Left ventricle myocardium inferior (tissue), 1 donor: ENCODE measurements around the gene EVL. TPM values are rescaled to one million over a fixed set of nuclear protein-coding genes. Genes with fewer than 3 reads are reported as not detected.

Experiments used
- DNase-seq: peaks from one replicate; pipeline ENCODE4 v3.0.0-alpha.2; 2020
- H3K27ac ChIP-seq: fragments of 200-600 bp; replicated peaks from 2 replicates; pipeline ENCODE4 v1.8.0; 2021
- H3K27me3 ChIP-seq: fragments of 200-600 bp; 2 replicates; pipeline ENCODE4 v1.8.0; 2021; ENCODE audit warnings: low read depth
- H3K36me3 ChIP-seq: fragments of 200-600 bp; 2 replicates; pipeline ENCODE4 v1.8.0; 2021
- H3K4me1 ChIP-seq: fragments of 200-600 bp; 2 replicates; pipeline ENCODE4 v1.8.0; 2021
- H3K4me3 ChIP-seq: fragments of 200-600 bp; 2 replicates; pipeline ENCODE4 v1.8.0; 2021; ENCODE audit warnings: mild to moderate bottlenecking, moderate library complexity
- H3K9me3 ChIP-seq: fragments of 200-600 bp; replicated peaks from 2 replicates; pipeline ENCODE4 v1.8.0; 2021
- intact Hi-C: fragments of 100-400 bp; cut with micrococcal nuclease; formaldehyde crosslinking; loops from one replicate; pipeline ENCODE4 v1.11.0; 2022
- total RNA-seq: library from RNA; stranded (reverse); fragmentation: NEBNext Ultra II Directional; extraction: Animal tissue kit (Norgen Biotek cat#: 25700); gene quantifications from one replicate; pipeline ENCODE4 v1.2.1, GENCODE V29; 2021
- TF ChIP-seq, protein P1 (sequence below): fragments of 200-600 bp; IDR thresholded peaks from 2 replicates; pipeline ENCODE4 v1.8.0; 2021; ENCODE audit warnings: antibody characterized with exemption, mild to moderate bottlenecking, borderline replicate concordance
- donor health status: DM: no; HTN: yes; CAD: no; lungs with severe emphysema.

Gene EVL
- total RNA-seq, 1 donor from 2014 or later = 39.7 TPM

DNA sequence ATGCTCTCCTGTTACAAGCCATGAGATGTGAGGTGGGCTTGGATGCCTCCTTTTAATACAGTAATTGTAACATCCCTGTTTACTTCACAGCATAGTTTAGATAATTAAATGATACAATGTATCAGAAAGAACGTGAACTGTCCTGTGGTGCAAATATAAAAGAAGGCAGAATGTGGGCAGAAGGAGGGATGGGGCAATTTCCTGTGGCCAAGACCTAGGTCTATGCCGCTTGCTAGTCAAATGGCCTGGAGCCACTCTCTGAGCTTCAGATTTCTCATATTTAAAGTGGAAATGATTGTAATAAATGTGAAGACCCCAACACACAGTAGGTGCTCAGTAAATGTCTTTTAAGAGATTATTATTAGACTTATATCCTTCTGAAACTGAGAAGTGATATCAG, 24.0 kb upstream of the EVL start:
- no peak for DNase-seq
- Histone ChIP-seq H3K4me1 (peaks cover 15% of the 10 kb centered on the region), H3K9me3 (no peaks in the 10 kb centered on the region), H3K27ac (no peak overlapping the region), H3K4me3 (no peak overlapping the region), H3K36me3 (no peaks in the 10 kb centered on the region), H3K27me3 (no peaks in the 10 kb centered on the region)
- TF ChIP-seq, protein P1, sequence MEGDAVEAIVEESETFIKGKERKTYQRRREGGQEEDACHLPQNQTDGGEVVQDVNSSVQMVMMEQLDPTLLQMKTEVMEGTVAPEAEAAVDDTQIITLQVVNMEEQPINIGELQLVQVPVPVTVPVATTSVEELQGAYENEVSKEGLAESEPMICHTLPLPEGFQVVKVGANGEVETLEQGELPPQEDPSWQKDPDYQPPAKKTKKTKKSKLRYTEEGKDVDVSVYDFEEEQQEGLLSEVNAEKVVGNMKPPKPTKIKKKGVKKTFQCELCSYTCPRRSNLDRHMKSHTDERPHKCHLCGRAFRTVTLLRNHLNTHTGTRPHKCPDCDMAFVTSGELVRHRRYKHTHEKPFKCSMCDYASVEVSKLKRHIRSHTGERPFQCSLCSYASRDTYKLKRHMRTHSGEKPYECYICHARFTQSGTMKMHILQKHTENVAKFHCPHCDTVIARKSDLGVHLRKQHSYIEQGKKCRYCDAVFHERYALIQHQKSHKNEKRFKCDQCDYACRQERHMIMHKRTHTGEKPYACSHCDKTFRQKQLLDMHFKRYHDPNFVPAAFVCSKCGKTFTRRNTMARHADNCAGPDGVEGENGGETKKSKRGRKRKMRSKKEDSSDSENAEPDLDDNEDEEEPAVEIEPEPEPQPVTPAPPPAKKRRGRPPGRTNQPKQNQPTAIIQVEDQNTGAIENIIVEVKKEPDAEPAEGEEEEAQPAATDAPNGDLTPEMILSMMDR = no peak
- intact Hi-C loops = no loop called here

DNA sequence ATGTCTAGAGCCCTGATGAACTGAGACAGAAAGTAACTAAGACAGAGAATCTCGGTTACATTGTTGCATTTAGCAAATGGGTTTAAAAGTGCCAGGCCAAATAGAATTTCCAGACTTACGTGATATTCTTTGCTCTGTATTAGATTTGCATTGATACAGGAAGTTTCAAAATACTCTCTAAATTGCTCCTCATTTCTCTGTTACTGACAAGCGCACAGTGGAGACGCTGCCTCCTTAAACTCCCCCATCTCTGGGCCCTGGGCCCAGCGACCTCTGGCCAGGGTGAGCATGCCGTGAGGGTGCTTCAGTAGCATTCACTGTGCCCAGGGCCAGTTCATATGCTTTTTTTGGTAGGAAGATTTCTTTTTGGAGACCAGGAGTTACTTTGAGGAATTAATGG, 22.9 kb upstream of the EVL start:
- Histone ChIP-seq H3K4me1 (peaks cover 9% of the 10 kb centered on the region), H3K9me3 (no peaks in the 10 kb centered on the region), H3K36me3 (no peaks in the 10 kb centered on the region), H3K4me3 (no peak overlapping the region), H3K27me3 (no peaks in the 10 kb centered on the region), H3K27ac (no peak overlapping the region)
- TF ChIP-seq, protein P1 = no peak
- intact Hi-C loops = no loop called here
- no peak for DNase-seq

- Histone ChIP-seq H3K36me3 (no peaks in the 10 kb centered on the region), H3K27me3 (no peaks in the 10 kb centered on the region), H3K27ac (no peak overlapping the region), H3K4me3 (no peak overlapping the region), H3K4me1 (peaks cover 11% of the 10 kb centered on the region), H3K9me3 (no peaks in the 10 kb centered on the region)
- TF ChIP-seq, protein P1 = no peak
- intact Hi-C loops = no loop called here
- DNase-seq = no peak
These were observed 19.4 kb upstream of the EVL start for GRCh38 chr14:100045642-100046344.

GRCh38 chr14:100047600-100047999, 17.6 kb upstream of the EVL start:
- no peaks in the 10 kb centered on the region for H3K27me3 ChIP-seq
- intact Hi-C loops = no loop called here
- H3K27ac ChIP-seq = no peak overlapping the region
- H3K9me3 ChIP-seq = no peaks in the 10 kb centered on the region
- H3K36me3 ChIP-seq = no peaks in the 10 kb centered on the region
- peaks cover 11% of the 10 kb centered on the region for H3K4me1 ChIP-seq
- no peak overlapping the region for H3K4me3 ChIP-seq
- TF ChIP-seq, protein P1 = no peak
- no peak for DNase-seq

GRCh38 chr14:100048786-100049185, 16.4 kb upstream of the EVL start:
- H3K4me3 ChIP-seq = no peak overlapping the region
- no peaks in the 10 kb centered on the region for H3K9me3 ChIP-seq
- intact Hi-C loops = no loop called here
- TF ChIP-seq, protein P1 = no peak
- no peak overlapping the region for H3K27ac ChIP-seq
- H3K4me1 ChIP-seq = peaks cover 11% of the 10 kb centered on the region
- no peak for DNase-seq
- no peaks in the 10 kb centered on the region for H3K27me3 ChIP-seq
- no peaks in the 10 kb centered on the region for H3K36me3 ChIP-seq
